Fibroblast of villous mesenchyme (primary cell): Measurements from ENCODE around the gene PNLDC1. TPM values are rescaled to one million over a fixed set of nuclear protein-coding genes. Genes with fewer than 3 reads are reported as not detected.

Source experiments
- DNase-seq: peaks from one replicate; pipeline ENCODE4 v3.0.0-alpha.2; 2010; ENCODE audit warnings: low read depth
- H3K4me3 ChIP-seq: 2 replicates; pipeline ENCODE4 v1.5.1; 2011; ENCODE audit warnings: low read depth, mild to moderate bottlenecking, low read length
- total RNA-seq: library from RNA; depleted of rRNA; stranded (reverse); fragments of >200 nt; gene quantifications from 2 replicates; pipeline ENCODE4 v1.2.3, GENCODE V29; 2012
- TF ChIP-seq, protein P1 (sequence below): IDR thresholded peaks from 2 replicates; pipeline ENCODE4 v1.5.1; 2012; ENCODE audit warnings: low read depth, mild to moderate bottlenecking, low read length; ENCODE audit not compliant: insufficient read depth

PNLDC1 gene
- total RNA-seq, 1 donor: not detected

DNA sequence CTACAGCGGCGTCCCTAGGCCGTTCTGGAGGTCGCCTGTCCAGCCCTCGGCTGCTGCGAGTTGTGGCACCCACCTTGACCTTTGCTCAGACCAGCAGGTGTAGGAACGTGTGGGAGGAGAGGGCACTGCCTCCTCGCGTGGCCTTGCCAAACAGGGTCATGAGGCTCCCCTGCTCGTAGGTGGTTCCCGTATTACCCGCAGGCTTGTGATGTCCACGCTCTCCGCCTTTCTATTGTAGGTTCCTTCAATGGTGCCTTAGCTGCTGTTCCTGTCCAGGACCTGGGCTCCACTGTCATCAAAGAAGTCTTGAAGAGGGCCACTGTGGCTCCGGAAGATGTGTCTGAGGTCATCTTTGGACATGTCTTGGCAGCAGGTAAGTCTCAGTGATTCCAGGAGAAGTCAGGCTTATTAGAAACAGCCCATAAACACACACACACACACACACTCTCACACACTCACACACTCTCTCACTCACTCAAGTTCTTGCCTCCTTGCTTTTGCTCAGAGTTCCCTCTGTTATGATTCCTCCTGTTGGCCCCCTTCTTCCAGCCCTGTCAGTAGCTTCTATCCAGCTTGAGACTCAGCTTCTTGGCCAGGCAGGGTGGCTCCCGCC lies 37.3 kb upstream of the PNLDC1 start:
- peak overlapping the region; percentile 82 for H3K4me3 ChIP-seq
- TF ChIP-seq, protein P1, sequence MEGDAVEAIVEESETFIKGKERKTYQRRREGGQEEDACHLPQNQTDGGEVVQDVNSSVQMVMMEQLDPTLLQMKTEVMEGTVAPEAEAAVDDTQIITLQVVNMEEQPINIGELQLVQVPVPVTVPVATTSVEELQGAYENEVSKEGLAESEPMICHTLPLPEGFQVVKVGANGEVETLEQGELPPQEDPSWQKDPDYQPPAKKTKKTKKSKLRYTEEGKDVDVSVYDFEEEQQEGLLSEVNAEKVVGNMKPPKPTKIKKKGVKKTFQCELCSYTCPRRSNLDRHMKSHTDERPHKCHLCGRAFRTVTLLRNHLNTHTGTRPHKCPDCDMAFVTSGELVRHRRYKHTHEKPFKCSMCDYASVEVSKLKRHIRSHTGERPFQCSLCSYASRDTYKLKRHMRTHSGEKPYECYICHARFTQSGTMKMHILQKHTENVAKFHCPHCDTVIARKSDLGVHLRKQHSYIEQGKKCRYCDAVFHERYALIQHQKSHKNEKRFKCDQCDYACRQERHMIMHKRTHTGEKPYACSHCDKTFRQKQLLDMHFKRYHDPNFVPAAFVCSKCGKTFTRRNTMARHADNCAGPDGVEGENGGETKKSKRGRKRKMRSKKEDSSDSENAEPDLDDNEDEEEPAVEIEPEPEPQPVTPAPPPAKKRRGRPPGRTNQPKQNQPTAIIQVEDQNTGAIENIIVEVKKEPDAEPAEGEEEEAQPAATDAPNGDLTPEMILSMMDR: no peak
- no peak for DNase-seq

DNA sequence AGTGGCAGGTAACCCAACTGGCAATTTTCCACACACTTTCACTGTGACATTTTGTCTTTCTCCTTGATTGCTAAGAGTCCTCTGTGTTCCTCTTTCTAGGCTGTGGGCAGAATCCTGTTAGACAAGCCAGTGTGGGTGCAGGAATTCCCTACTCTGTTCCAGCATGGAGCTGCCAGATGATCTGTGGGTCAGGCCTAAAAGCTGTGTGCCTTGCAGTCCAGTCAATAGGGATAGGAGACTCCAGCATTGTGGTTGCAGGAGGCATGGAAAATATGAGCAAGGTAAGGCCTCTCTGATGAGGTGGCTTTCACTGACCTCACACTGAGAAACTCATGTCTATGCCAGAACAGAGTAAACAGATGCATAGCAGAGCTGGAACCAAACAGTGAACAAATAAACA lies 33.2 kb upstream of the PNLDC1 start:
- no peak overlapping the region for H3K4me3 ChIP-seq
- no peak for DNase-seq
- TF ChIP-seq, protein P1: no peak

DNA sequence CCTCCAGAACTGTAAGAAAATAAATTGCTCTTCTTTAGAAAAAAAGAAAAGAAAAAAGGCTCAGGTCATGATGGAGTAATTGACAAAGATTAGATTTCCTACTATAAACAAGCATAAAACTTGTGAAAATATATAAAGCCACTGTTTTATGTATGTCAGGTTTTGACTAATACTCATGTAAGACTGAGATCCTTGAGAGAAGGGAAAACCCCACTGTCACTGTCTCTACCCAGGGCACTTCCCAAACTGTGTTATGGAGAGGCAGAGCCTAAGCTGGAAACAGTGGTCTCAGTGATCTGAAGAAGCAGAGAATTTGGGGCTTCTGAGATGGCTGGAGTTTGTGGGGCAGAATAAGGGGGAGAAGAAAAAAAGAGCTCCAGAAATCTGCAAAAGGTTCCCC lies 30.6 kb upstream of the PNLDC1 start:
- no peak for DNase-seq
- TF ChIP-seq, protein P1: no peak
- no peak overlapping the region for H3K4me3 ChIP-seq

DNA sequence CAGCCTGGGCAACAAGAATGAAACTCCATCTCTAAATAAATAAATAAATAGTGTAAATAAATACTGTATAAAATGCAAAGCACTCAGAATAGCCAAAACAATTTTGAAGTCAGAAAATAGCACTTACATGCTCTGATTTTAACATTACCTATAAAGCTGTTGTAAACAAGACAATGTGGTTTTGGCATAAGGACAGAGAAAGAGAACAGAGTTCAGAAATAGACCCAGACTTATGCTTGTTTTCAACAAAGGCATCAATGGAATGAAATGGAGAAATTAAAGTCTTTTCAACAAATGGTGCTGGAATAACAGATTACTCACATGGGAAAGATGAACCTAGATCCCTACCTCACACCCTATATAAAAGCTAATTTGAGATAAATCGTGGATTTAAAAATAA lies 27.9 kb upstream of the PNLDC1 start:
- TF ChIP-seq, protein P1: no peak
- no peak overlapping the region for H3K4me3 ChIP-seq
- DNase-seq: peak; percentile 79

DNA sequence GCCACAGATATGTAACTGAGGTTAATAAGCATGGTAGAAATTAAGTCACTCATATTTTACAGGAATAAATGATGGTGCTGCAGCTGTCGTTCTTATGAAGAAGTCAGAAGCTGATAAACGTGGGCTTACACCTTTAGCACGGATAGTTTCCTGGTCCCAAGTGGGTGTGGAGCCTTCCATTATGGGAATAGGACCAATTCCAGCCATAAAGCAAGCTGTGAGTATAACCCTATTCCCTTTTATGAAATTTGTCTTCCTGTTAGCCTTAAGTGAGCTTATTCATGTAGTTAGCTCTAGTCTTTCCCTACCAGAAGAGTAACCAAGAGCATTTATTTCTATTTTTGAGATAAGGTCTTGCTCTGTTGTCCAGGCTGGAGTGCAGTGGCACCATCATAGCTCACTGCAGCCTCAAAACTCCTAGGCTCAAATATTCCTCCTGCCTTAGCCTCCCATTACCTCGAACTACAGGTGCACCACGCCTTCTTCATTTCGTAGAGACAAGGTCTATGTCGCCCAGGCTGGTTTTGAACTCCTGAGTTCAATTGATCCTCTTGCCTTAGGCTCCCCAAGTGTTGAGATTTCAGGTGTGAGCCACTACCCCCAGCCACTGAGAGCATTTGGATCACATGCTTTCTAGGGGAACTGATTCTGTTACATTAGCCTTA lies 22.7 kb upstream of the PNLDC1 start:
- DNase-seq: no peak
- TF ChIP-seq, protein P1: no peak
- H3K4me3 ChIP-seq: no peak overlapping the region

DNA sequence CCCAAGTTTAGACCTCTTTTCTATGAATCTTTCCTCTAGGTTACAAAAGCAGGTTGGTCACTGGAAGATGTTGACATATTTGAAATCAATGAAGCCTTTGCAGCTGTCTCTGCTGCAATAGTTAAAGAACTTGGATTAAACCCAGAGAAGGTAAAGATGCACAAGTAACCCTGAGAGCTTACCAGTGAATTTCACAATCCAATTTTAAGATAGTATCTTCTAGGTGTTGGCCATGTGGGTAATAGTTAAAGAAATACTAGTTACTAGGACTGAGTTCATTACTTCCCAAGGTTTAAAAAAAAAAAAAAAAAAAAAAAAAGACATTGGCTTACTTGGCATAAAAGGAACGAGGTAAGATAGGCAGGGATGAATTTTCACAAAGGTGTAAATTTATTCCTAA lies 21.9 kb upstream of the PNLDC1 start:
- no peak for DNase-seq
- TF ChIP-seq, protein P1: no peak
- H3K4me3 ChIP-seq: no peak overlapping the region
